Liver (tissue), 9 donors: ENCODE results near the gene GPC3. TPM values are rescaled to one million over a fixed set of nuclear protein-coding genes. Genes with fewer than 3 reads are reported as not detected.

Experiments used
- DNase-seq: peaks from one replicate; pipeline ENCODE4 v3.0.0-alpha.2; 2017; ENCODE audit warnings: low spot score
- H3K27ac ChIP-seq, 2 donors: one replicate each; pipeline ENCODE4 v1.7.0; 2013; ENCODE audit warnings: inconsistent platforms in 2 of 2, low read length in 2 of 2, control low read depth in 1 of 2, low read depth in 1 of 2, mild to moderate bottlenecking in 1 of 2
- H3K27me3 ChIP-seq, 4 donors: one replicate each; pipeline versions ENCODE4 v1.6.1 to v1.7.0; 2013; ENCODE audit warnings: low read length in 3 of 4, inconsistent platforms in 1 of 4, mild to moderate bottlenecking in 1 of 4, moderate library complexity in 1 of 4; ENCODE audit not compliant: control insufficient read depth in 4 of 4, insufficient read depth in 4 of 4
- H3K36me3 ChIP-seq, 4 donors: one replicate each; pipeline versions ENCODE4 v1.6.1 to v1.7.0; 2013; ENCODE audit warnings: low read length in 3 of 4, mild to moderate bottlenecking in 3 of 4, low read depth in 1 of 4, moderate library complexity in 1 of 4; ENCODE audit not compliant: control insufficient read depth in 4 of 4, insufficient read depth in 3 of 4
- H3K4me1 ChIP-seq, 4 donors: one replicate each; pipeline versions ENCODE4 v1.6.1 to v1.7.0; 2013; ENCODE audit warnings: low read length in 3 of 4, mild to moderate bottlenecking in 3 of 4, moderate library complexity in 1 of 4; ENCODE audit not compliant: control insufficient read depth in 4 of 4, insufficient read depth in 4 of 4
- H3K4me3 ChIP-seq, 3 donors: one replicate each; pipeline versions ENCODE4 v1.6.1 to v1.7.0; 2013; ENCODE audit warnings: low read length in 3 of 3, control low read depth in 1 of 3, low read depth in 1 of 3, mild to moderate bottlenecking in 1 of 3
- H3K9ac ChIP-seq, 2 donors: one replicate each; pipeline ENCODE4 v1.7.0; 2013; ENCODE audit warnings: low read length in 2 of 2, mild to moderate bottlenecking in 2 of 2, moderate library complexity in 2 of 2, control low read depth in 1 of 2, low read depth in 1 of 2
- H3K9me3 ChIP-seq, 4 donors: one replicate each; pipeline versions ENCODE4 v1.6.1 to v1.7.0; 2013; ENCODE audit warnings: low read length in 3 of 4; ENCODE audit not compliant: control insufficient read depth in 4 of 4
- EGR1 ChIP-seq, 2 donors: IDR thresholded peaks; 2 replicates each; pipeline ENCODE4 v1.6.1; 2016 to 2018; ENCODE audit warnings: antibody characterized with exemption in 2 of 2, low read depth in 2 of 2
- FOXA1 ChIP-seq: IDR thresholded peaks from 2 replicates; pipeline ENCODE4 v1.6.1; 2016; ENCODE audit warnings: antibody characterized with exemption
- HNF4A ChIP-seq, 2 donors: conservative IDR thresholded peaks; 2 replicates each; pipeline ENCODE4 v1.6.1; 2016; ENCODE audit warnings: antibody characterized with exemption in 2 of 2, mild to moderate bottlenecking in 2 of 2
- HNF4G ChIP-seq: IDR thresholded peaks from 2 replicates; pipeline ENCODE4 v1.6.1; 2016; ENCODE audit warnings: antibody characterized with exemption
- JUND ChIP-seq, 2 donors: IDR thresholded peaks; 2 replicates each; pipeline ENCODE4 v1.6.1; 2016; ENCODE audit warnings: antibody characterized with exemption in 2 of 2
- NR2F2 ChIP-seq: IDR thresholded peaks from 2 replicates; pipeline ENCODE4 v1.6.1; 2016; ENCODE audit warnings: antibody characterized with exemption
- RAD21 ChIP-seq, 2 donors: IDR thresholded peaks; 2 replicates each; pipeline ENCODE4 v1.6.1; 2016; ENCODE audit warnings: antibody characterized with exemption in 2 of 2, mild to moderate bottlenecking in 2 of 2
- RXRA ChIP-seq, 2 donors: IDR thresholded peaks; 2 replicates each; pipeline ENCODE4 v1.6.1; 2017 to 2018; ENCODE audit warnings: antibody characterized with exemption in 2 of 2, mild to moderate bottlenecking in 1 of 2
- SP1 ChIP-seq: IDR thresholded peaks from 2 replicates; pipeline ENCODE4 v1.6.1; 2018; ENCODE audit warnings: antibody characterized with exemption, mild to moderate bottlenecking
- YY1 ChIP-seq: IDR thresholded peaks from 2 replicates; pipeline ENCODE4 v1.6.1; 2016; ENCODE audit warnings: antibody characterized with exemption, mild to moderate bottlenecking
- WGBS: extraction: QIAGEN DNeasy Blood & Tissue Kit; methylation state at CpG from one replicate; pipeline ENCODE4 v1.1.7; 2013; 5-methylcytosine and 5-hydroxymethylcytosine counted together
- polyA plus RNA-seq, 2 donors: library from polyadenylated mRNA; stranded (reverse) in 1 of 2; unstranded in 1 of 2; fragments of 200-250 nt in 1 of 2; fragments of >200 nt in 1 of 2; fragmentation: Nextera tagmentation in 1 of 2; extraction: Ambion mirVana in 1 of 2; gene quantifications; one replicate each; pipeline versions ENCODE4 v1.2.1 to v1.2.3, GENCODE V29; 2013 to 2015
- total RNA-seq, 2 donors: library from RNA; depleted of rRNA; stranded (reverse); fragments of >200 nt; gene quantifications; one replicate each; pipeline ENCODE4 v1.2.3, GENCODE V29; 2014
- TF ChIP-seq, protein P1 (sequence below): IDR thresholded peaks from 2 replicates; pipeline ENCODE4 v1.6.1; 2016; ENCODE audit warnings: antibody characterized with exemption
- TF ChIP-seq, protein P2 (sequence below): IDR thresholded peaks from 2 replicates; pipeline ENCODE4 v1.6.1; 2016; ENCODE audit warnings: antibody characterized with exemption, mild to moderate bottlenecking
- TF ChIP-seq, protein P3 (sequence below): fragments of 150-350 bp; IDR thresholded peaks from 2 replicates; pipeline ENCODE4 v1.5.1; 2017; ENCODE audit warnings: improper control_type of control experiment, low read depth, low read length; ENCODE audit not compliant: missing input control
- TF ChIP-seq, protein P4 (sequence below): IDR thresholded peaks from 2 replicates; pipeline ENCODE4 v1.6.1; 2016; ENCODE audit warnings: antibody characterized with exemption
- donor health status: healthy.
- donor health status: healthy.
- donor health status: healthy.
- donor health status: healthy.
- donor health status: healthy.

GPC3 gene
- total and polyA plus RNA-seq, 4 donors: 0.40 to 1,133 (median 1.5) TPM

DNA sequence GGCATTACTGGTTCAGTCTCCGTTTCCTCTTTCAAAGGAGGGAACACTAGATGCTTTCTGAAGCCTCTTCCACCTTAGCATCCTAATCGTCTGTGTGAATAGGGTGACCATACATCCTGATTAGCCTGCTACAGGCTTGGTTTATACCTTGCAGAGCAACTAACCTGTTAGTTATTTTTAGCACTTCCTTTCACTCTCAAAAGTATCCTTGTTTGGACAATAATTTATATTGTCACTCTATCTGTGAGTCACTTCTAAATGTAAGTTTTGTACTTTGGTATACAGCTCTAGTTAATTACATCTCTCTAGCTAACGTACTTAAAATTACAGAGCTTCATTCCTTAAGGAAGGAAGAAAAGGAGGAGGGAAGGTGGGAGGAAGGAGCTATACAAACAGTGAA, 174.5 kb downstream of the GPC3 start:
- Histone ChIP-seq H3K36me3 (no peaks in the 10 kb centered on the region), H3K4me1 (peaks cover 0 to 2% (median 0%) of the 10 kb centered on the region in 4 donors), H3K4me3 (no peak overlapping the region), H3K9me3 (no peaks in the 10 kb centered on the region), H3K27me3 (no peaks in the 10 kb centered on the region), H3K27ac (no peak overlapping the region), H3K9ac (no peak overlapping the region)
- DNase-seq: no peak
- WGBS: 90% methylated on average over 3 of the region's 3 CpGs
- TF ChIP-seq NR2F2: no peak

DNA sequence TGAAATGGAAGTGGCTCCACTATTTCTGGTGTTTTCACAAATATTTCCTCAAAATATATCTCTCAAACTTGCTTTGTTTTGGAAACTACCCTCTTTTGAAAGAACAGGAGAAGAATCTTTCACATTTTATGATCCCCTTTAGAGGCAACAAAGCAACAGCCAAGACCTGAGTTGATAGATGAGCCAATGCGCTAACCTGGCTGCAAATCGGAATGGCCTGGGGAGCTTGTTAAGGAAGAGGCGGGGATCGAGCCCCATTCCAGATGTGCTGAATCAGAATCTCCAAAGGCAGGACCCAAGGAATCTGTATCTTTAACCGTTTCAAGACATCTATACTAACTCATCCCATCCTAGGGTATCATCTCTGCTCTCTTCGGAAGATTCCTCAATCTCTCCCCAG, 181.3 kb downstream of the GPC3 start:
- no peaks in the 10 kb centered on the region for H3K27me3 ChIP-seq
- H3K4me3 ChIP-seq: no peak overlapping the region
- TF ChIP-seq, protein P1, sequence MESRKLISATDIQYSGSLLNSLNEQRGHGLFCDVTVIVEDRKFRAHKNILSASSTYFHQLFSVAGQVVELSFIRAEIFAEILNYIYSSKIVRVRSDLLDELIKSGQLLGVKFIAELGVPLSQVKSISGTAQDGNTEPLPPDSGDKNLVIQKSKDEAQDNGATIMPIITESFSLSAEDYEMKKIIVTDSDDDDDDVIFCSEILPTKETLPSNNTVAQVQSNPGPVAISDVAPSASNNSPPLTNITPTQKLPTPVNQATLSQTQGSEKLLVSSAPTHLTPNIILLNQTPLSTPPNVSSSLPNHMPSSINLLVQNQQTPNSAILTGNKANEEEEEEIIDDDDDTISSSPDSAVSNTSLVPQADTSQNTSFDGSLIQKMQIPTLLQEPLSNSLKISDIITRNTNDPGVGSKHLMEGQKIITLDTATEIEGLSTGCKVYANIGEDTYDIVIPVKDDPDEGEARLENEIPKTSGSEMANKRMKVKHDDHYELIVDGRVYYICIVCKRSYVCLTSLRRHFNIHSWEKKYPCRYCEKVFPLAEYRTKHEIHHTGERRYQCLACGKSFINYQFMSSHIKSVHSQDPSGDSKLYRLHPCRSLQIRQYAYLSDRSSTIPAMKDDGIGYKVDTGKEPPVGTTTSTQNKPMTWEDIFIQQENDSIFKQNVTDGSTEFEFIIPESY: no peak
- TF ChIP-seq RXRA (IDR thresholded peaks at IDR 0.05): no peak
- TF ChIP-seq NR2F2: no peak
- TF ChIP-seq HNF4G: no peak
- no peak for TF ChIP-seq FOXA1
- TF ChIP-seq, protein P2, sequence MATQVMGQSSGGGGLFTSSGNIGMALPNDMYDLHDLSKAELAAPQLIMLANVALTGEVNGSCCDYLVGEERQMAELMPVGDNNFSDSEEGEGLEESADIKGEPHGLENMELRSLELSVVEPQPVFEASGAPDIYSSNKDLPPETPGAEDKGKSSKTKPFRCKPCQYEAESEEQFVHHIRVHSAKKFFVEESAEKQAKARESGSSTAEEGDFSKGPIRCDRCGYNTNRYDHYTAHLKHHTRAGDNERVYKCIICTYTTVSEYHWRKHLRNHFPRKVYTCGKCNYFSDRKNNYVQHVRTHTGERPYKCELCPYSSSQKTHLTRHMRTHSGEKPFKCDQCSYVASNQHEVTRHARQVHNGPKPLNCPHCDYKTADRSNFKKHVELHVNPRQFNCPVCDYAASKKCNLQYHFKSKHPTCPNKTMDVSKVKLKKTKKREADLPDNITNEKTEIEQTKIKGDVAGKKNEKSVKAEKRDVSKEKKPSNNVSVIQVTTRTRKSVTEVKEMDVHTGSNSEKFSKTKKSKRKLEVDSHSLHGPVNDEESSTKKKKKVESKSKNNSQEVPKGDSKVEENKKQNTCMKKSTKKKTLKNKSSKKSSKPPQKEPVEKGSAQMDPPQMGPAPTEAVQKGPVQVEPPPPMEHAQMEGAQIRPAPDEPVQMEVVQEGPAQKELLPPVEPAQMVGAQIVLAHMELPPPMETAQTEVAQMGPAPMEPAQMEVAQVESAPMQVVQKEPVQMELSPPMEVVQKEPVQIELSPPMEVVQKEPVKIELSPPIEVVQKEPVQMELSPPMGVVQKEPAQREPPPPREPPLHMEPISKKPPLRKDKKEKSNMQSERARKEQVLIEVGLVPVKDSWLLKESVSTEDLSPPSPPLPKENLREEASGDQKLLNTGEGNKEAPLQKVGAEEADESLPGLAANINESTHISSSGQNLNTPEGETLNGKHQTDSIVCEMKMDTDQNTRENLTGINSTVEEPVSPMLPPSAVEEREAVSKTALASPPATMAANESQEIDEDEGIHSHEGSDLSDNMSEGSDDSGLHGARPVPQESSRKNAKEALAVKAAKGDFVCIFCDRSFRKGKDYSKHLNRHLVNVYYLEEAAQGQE: no peak
- no peak for TF ChIP-seq JUND (IDR thresholded peaks at IDR 0.05)
- TF ChIP-seq SP1: no peak
- TF ChIP-seq HNF4A (conservative IDR thresholded peaks at IDR 0.05): no peak
- no peak for TF ChIP-seq YY1
- TF ChIP-seq, protein P3, sequence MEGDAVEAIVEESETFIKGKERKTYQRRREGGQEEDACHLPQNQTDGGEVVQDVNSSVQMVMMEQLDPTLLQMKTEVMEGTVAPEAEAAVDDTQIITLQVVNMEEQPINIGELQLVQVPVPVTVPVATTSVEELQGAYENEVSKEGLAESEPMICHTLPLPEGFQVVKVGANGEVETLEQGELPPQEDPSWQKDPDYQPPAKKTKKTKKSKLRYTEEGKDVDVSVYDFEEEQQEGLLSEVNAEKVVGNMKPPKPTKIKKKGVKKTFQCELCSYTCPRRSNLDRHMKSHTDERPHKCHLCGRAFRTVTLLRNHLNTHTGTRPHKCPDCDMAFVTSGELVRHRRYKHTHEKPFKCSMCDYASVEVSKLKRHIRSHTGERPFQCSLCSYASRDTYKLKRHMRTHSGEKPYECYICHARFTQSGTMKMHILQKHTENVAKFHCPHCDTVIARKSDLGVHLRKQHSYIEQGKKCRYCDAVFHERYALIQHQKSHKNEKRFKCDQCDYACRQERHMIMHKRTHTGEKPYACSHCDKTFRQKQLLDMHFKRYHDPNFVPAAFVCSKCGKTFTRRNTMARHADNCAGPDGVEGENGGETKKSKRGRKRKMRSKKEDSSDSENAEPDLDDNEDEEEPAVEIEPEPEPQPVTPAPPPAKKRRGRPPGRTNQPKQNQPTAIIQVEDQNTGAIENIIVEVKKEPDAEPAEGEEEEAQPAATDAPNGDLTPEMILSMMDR: no peak
- H3K36me3 ChIP-seq: no peaks in the 10 kb centered on the region
- no peak for DNase-seq
- H3K4me1 ChIP-seq: no peaks in the 10 kb centered on the region
- H3K9ac ChIP-seq: no peak overlapping the region
- no peak overlapping the region for H3K27ac ChIP-seq
- no peaks in the 10 kb centered on the region for H3K9me3 ChIP-seq
- WGBS: 95% methylated on average over 6 of the region's 6 CpGs

DNA sequence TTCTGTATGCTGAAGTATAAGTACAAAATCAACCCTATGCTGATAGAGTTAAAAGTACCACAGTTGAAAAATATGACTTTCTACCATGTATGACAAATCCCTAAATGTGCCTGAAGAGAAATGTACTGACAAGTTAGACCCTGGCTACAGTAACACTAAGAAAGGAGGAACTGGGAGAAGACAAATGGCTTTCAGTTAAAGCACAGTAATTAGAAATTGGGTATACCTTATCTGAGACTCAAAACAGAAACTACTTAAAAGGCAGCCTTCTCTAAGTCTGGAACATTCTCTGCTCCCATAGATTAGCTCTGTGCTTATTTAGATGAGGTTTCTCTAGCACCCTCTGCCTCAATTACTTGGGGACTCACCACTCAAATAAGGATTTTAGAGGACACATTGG, 189.1 kb downstream of the GPC3 start:
- Histone ChIP-seq H3K9me3 (no peaks in the 10 kb centered on the region), H3K27ac (no peak overlapping the region), H3K36me3 (no peaks in the 10 kb centered on the region), H3K4me1 (no peaks in the 10 kb centered on the region), H3K9ac (no peak overlapping the region), H3K27me3 (no peaks in the 10 kb centered on the region), H3K4me3 (no peak overlapping the region)
- DNase-seq: no peak
- TF ChIP-seq SP1: no peak
- TF ChIP-seq RAD21 (IDR thresholded peaks at IDR 0.05): no peak
- no peak for TF ChIP-seq EGR1 (IDR thresholded peaks at IDR 0.05; ENCODE audit: low read depth in 2 of 2)
- TF ChIP-seq, protein P3: no peak
- no peak for TF ChIP-seq RXRA (IDR thresholded peaks at IDR 0.05)
- no peak for TF ChIP-seq HNF4G
- TF ChIP-seq, protein P4, sequence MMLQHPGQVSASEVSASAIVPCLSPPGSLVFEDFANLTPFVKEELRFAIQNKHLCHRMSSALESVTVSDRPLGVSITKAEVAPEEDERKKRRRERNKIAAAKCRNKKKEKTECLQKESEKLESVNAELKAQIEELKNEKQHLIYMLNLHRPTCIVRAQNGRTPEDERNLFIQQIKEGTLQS: no peak
- no peak for TF ChIP-seq JUND (IDR thresholded peaks at IDR 0.05)
- no peak for TF ChIP-seq YY1
- TF ChIP-seq, protein P1: no peak
- no peak for TF ChIP-seq HNF4A (conservative IDR thresholded peaks at IDR 0.05)
- no peak for TF ChIP-seq FOXA1
